HUES48 (cell line): ENCODE measurements around the gene ALKAL2.

ENCODE experiments used
- H3K27ac ChIP-seq: one replicate; pipeline ENCODE4 v1.7.0; 2013; ENCODE audit warnings: low read depth, low read length, inconsistent platforms
- H3K27me3 ChIP-seq: 2 replicates; pipeline ENCODE4 v1.6.1; 2013; ENCODE audit warnings: mild to moderate bottlenecking, low read length; ENCODE audit not compliant: control insufficient read depth, insufficient read depth
- H3K36me3 ChIP-seq: 2 replicates; pipeline ENCODE4 v1.6.1; 2013; ENCODE audit warnings: low read length; ENCODE audit not compliant: control insufficient read depth, insufficient read depth
- H3K4me1 ChIP-seq: 2 replicates; pipeline ENCODE4 v1.6.1; 2013; ENCODE audit warnings: mild to moderate bottlenecking, low read length; ENCODE audit not compliant: control insufficient read depth, insufficient read depth
- H3K4me3 ChIP-seq: 2 replicates; pipeline ENCODE4 v1.5.1; 2013; ENCODE audit warnings: mild to moderate bottlenecking, low read depth, low read length
- H3K9ac ChIP-seq: 2 replicates; pipeline ENCODE4 v1.6.1; 2013; ENCODE audit warnings: mild to moderate bottlenecking, low read depth, low read length, moderate library complexity
- H3K9me3 ChIP-seq: 2 replicates; pipeline ENCODE4 v1.6.1; 2013; ENCODE audit warnings: low read length; ENCODE audit not compliant: control insufficient read depth, insufficient read depth

Gene ALKAL2

DNA sequence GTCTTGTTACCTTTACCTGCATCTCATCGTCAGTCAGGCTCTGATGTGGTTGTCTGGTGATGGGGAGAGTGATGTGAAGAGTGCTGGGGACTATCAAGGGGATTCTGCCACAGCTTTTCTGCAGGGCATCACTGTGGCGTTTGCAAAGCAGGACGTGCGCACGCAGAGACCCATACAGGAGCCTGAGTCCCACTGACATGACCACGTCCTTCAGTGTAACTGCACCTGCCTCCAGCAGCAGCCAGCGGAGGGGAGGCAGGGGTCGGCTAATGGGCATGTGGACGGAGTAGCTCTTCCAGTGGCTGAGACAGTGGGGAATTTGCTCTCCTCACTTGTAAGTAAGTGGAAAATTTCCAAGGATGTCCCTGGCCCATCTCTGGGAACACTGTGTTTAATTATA is 6.5 kb downstream of the ALKAL2 start:
- peaks cover 35% of the 10 kb centered on the region for H3K4me1 ChIP-seq
- H3K36me3 ChIP-seq = peaks cover 63% of the 10 kb centered on the region
- no peaks in the 10 kb centered on the region for H3K9me3 ChIP-seq
- H3K4me3 ChIP-seq = no peak overlapping the region
- peaks cover 17% of the 10 kb centered on the region for H3K27me3 ChIP-seq
- no peak overlapping the region for H3K27ac ChIP-seq
- no peak overlapping the region for H3K9ac ChIP-seq

DNA sequence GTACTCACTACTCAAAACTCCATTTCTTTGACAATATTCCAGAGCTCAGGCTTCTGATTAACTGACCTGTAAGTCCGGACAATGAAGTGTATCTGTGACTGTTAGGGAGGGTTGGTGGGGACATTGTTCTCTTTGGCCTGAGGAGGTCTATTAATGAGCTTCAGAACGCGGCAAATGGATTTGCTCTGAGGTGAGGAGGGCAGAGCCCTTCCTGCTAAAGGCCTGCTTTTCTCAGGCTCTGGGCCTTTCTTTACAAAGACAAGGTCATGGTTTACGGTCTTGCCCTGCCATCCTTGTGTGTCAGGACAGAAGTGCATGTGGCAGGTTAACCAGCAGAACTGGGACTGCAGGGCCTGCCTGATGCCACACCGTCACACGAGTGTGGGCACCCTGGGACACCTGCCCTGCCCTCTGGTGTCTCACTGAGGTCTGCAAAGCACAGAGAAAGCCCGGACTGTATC is 7.2 kb downstream of the ALKAL2 start:
- peaks cover 69% of the 10 kb centered on the region for H3K36me3 ChIP-seq

DNA sequence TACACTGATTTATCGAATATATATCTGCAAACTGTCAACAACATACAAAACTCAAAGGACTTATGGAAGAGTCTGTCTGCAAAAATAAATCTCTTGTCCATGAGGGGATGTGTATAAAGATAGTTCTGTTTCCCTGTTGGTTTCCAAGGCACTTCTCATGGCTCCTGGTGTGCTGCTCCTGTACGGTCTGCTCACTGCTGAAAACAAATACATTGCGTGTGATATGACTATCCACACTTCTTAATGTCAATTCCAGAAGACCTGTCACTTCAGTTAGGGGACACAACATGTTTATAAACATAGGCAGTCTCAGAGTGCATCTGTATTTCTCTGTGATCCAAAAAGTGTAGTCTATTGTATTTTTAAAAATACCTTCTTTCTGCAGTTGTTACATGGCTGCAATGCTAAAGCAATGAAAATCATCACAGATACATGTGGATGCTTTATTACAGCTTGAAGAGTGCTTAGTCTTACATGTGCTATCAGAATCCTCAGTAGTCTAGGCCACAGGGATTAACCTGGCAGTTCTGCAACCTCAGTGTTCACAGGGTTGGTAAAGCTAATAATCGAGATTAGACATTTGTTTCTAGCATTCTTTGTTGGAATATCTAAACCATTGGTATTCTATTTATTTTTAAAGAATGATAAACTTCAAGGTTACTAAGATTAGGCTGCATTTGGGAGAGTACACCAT is 7.8 kb downstream of the ALKAL2 start:
- Histone ChIP-seq H3K4me3 (no peak overlapping the region), H3K4me1 (peaks cover 23% of the 10 kb centered on the region), H3K9me3 (no peaks in the 10 kb centered on the region), H3K27ac (no peak overlapping the region), H3K27me3 (peaks cover 4% of the 10 kb centered on the region; the same call in 1 of the 2 replicates), H3K36me3 (peaks cover 75% of the 10 kb centered on the region), H3K9ac (no peak overlapping the region)

More for the DNA sequence above, 7.2 kb downstream of the ALKAL2 start:
- Histone ChIP-seq H3K9me3 (no peaks in the 10 kb centered on the region), H3K27ac (no peak overlapping the region), H3K4me1 (peaks cover 28% of the 10 kb centered on the region), H3K27me3 (peaks cover 10% of the 10 kb centered on the region), H3K9ac (no peak overlapping the region), H3K4me3 (no peak overlapping the region)

- Histone ChIP-seq H3K36me3 (peaks cover 82% of the 10 kb centered on the region), H3K27me3 (no peaks in the 10 kb centered on the region), H3K9me3 (no peaks in the 10 kb centered on the region), H3K27ac (no peak overlapping the region), H3K4me3 (no peak overlapping the region), H3K9ac (no peak overlapping the region), H3K4me1 (peaks cover 15% of the 10 kb centered on the region)
Observed at GRCh38 chr2:279366-279765, 8.5 kb downstream of the ALKAL2 start.

DNA sequence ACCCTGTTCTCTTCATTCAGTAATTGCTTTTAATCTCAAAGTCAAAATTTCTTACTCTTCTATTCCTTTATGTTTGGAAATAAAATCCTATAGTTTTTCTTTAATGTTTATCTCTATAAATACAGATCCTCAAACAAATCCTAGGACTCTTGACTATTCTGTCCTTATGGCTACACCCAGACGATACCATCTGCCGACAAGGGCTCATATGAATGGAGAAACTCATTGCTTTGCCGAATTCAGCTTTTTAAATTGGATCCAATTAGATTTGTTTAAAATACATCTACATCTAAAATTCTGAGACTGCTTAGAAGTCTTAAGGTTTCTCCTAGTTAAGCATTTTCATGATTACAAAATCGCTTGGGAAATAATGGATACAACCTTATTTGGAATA is 9.0 kb downstream of the ALKAL2 start:
- H3K9ac ChIP-seq = no peak overlapping the region
- H3K27me3 ChIP-seq = no peaks in the 10 kb centered on the region
- no peak overlapping the region for H3K27ac ChIP-seq
- peaks cover 87% of the 10 kb centered on the region for H3K36me3 ChIP-seq
- H3K4me3 ChIP-seq = no peak overlapping the region
- no peaks in the 10 kb centered on the region for H3K9me3 ChIP-seq
- H3K4me1 ChIP-seq = peaks cover 11% of the 10 kb centered on the region

GRCh38 chr2:278312-278926 is 9.5 kb downstream of the ALKAL2 start:
- H3K9me3 ChIP-seq = no peaks in the 10 kb centered on the region
- no peaks in the 10 kb centered on the region for H3K27me3 ChIP-seq
- no peak overlapping the region for H3K9ac ChIP-seq
- no peak overlapping the region for H3K27ac ChIP-seq
- H3K4me1 ChIP-seq = peaks cover 6% of the 10 kb centered on the region
- peaks cover 91% of the 10 kb centered on the region for H3K36me3 ChIP-seq
- H3K4me3 ChIP-seq = no peak overlapping the region

DNA sequence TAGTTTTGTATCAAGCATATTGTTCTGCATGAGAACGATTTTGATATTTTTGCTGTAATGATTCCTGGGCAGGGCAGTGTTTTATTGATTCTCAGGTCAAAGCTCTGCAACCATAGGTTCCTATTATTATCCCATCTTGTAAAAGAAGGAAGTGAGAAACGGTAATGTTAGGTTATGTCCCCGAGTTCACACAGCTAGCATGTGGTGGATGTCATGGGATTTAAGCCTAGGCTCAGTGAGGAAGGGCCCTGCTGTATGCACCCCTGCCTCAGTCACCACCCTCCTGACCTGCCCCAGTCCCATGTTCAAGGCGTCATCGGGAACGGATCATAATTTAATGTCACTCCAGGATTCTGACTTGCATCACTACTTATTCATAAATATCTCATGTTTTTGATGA is 12.4 kb downstream of the ALKAL2 start:
- no peak overlapping the region for H3K4me3 ChIP-seq
- H3K27ac ChIP-seq = no peak overlapping the region
- peaks cover 85% of the 10 kb centered on the region for H3K36me3 ChIP-seq

DNA sequence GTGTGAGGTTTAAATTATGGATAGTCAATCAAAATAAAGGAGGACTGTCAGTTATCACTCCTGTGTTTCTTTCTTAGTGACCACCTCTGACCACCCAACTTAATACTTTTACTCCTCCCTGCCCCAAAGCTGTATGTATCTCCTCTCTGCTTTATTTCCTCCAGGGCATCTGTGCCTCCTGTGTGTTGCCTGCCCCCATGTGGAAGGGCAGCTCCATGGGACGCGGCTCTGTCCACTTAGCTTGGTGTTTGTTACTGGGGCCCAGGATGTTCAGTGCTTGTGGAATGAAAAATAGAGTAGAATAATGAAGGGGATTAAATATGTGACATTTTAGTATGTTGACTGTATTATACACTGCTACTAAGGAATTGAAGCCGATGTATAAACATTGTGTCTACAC is 13.4 kb downstream of the ALKAL2 start:
- H3K4me3 ChIP-seq = no peak overlapping the region
- peaks cover 80% of the 10 kb centered on the region for H3K36me3 ChIP-seq
- no peaks in the 10 kb centered on the region for H3K9me3 ChIP-seq
- no peaks in the 10 kb centered on the region for H3K4me1 ChIP-seq
- no peak overlapping the region for H3K9ac ChIP-seq
- H3K27ac ChIP-seq = no peak overlapping the region
- H3K27me3 ChIP-seq = no peaks in the 10 kb centered on the region

More for the DNA sequence above, 12.4 kb downstream of the ALKAL2 start:
- no peaks in the 10 kb centered on the region for H3K4me1 ChIP-seq
- H3K27me3 ChIP-seq = no peaks in the 10 kb centered on the region
- no peak overlapping the region for H3K9ac ChIP-seq
- no peaks in the 10 kb centered on the region for H3K9me3 ChIP-seq

DNA sequence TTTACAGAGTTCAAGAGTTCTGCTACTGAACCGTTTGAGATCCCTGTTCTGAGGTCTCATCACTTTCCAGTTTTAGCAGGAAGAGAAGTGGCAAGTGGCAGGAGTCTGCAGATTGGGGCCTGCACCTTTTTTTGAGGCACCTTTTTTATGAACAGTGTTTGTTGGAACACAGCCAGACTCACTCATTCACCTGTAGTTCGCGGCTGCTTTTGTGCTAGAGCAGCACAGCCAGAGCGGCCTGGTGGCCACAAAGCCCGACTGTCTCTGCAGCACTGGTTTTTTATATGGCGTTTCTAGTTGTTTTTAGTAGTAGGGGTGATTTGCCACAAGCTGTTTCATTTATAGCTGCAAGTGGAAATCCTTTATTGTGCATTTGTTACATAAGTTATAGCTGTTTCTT is 14.6 kb downstream of the ALKAL2 start:
- Histone ChIP-seq H3K36me3 (peaks cover 68% of the 10 kb centered on the region), H3K9me3 (no peaks in the 10 kb centered on the region)

DNA sequence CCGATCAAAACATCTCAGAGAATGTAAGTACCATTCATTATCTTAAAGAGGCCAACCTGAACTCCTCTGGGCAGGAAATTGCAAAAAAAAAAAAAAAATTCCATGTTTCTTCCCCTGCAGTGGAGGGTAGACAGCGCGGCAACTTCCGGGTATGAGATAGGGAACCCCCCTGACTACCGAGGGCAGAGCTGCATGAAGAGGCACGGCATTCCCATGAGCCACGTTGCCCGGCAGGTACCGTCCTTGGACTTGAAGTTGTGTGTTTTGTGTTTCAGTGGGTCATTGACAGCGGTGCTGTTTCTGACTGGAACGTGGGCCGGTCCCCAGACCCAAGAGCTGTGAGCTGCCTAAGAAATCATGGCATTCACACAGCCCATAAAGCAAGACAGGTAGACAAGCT is 16.0 kb downstream of the ALKAL2 start:
- H3K27me3 ChIP-seq = no peaks in the 10 kb centered on the region
- H3K9ac ChIP-seq = no peak overlapping the region
- no peak overlapping the region for H3K4me3 ChIP-seq
- peaks cover 54% of the 10 kb centered on the region for H3K36me3 ChIP-seq
- no peaks in the 10 kb centered on the region for H3K9me3 ChIP-seq
- peaks cover 11% of the 10 kb centered on the region; the same call in 1 of the 2 replicates for H3K4me1 ChIP-seq
- no peak overlapping the region for H3K27ac ChIP-seq

More for the DNA sequence above, 14.6 kb downstream of the ALKAL2 start:
- no peaks in the 10 kb centered on the region for H3K4me1 ChIP-seq
- no peak overlapping the region for H3K4me3 ChIP-seq
- H3K27me3 ChIP-seq = no peaks in the 10 kb centered on the region
- H3K9ac ChIP-seq = no peak overlapping the region
- no peak overlapping the region for H3K27ac ChIP-seq

DNA sequence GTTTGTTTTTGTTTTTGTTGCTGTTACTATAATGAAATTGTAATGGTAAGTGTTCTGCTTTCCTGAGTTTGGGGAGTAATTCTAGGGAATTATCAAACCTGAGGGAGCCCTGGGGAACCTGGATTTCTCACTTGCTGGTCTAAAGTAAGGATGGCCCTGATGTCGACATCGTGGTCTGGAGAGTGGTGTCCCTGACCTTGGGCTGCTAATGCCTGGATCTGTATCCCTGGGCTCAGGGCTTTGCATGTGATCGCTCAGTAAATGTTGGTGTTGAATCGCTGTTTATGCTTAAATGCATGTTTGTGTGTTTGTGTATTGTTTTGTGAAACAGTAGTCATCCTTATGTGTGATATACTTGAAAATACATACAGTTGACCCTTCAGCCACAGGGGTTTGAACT is 17.0 kb downstream of the ALKAL2 start:
- no peak overlapping the region for H3K9ac ChIP-seq
- peaks cover 19% of the 10 kb centered on the region; the same call in 1 of the 2 replicates for H3K4me1 ChIP-seq
- H3K27me3 ChIP-seq = no peaks in the 10 kb centered on the region
- no peaks in the 10 kb centered on the region for H3K9me3 ChIP-seq
- no peak overlapping the region for H3K27ac ChIP-seq
- H3K36me3 ChIP-seq = peaks cover 48% of the 10 kb centered on the region
- H3K4me3 ChIP-seq = no peak overlapping the region
